Transverse colon (tissue), 4 donors: ENCODE results near the gene MBNL1. TPM values are rescaled to one million over a fixed set of nuclear protein-coding genes. Genes with fewer than 3 reads are reported as not detected.
A peak's percentile ranks its signal among the peaks of the same experiment; 100 is the strongest.

ENCODE experiments used
- DNase-seq: peaks from one replicate; pipeline ENCODE4 v3.0.0-alpha.2; 2019
- H3K27ac ChIP-seq, 4 donors: fragments of 200-600 bp; sonication (generic); 2 replicates each; pipeline ENCODE4 v1.5.1; 2016 to 2018; ENCODE audit warnings: inconsistent platforms in 4 of 4
- H3K27me3 ChIP-seq: fragments of 200-600 bp; sonication (generic); 2 replicates; pipeline ENCODE4 v1.5.1; 2017; ENCODE audit warnings: inconsistent platforms
- H3K36me3 ChIP-seq, 4 donors: fragments of 200-600 bp; sonication (generic); 2 replicates each; pipeline ENCODE4 v1.5.1; 2017 to 2019; ENCODE audit warnings: inconsistent platforms in 4 of 4
- H3K4me1 ChIP-seq, 4 donors: fragments of 200-600 bp; sonication (generic); 2 replicates each; pipeline ENCODE4 v1.5.1; 2017 to 2020; ENCODE audit warnings: inconsistent platforms in 4 of 4
- H3K4me3 ChIP-seq, 4 donors: fragments of 200-600 bp; sonication (generic); 1 replicate in 1 of 4; 2 replicates in 3 of 4; pipeline versions ENCODE4 v1.5.1 to v1.6.1; 2017 to 2019; ENCODE audit warnings: inconsistent platforms in 4 of 4
- H3K9me3 ChIP-seq, 2 donors: fragments of 200-600 bp; sonication (generic); 2 replicates each; pipeline ENCODE4 v1.5.1; 2017 to 2019; ENCODE audit warnings: inconsistent platforms in 2 of 2
- EP300 ChIP-seq: sonication (generic); formaldehyde crosslinking; IDR thresholded peaks from one replicate; pipeline ENCODE4 v1.6.1; 2017; ENCODE audit warnings: antibody characterized with exemption, low read depth
- POLR2A ChIP-seq: fragments of 450-650 bp; IDR thresholded peaks from one replicate; pipeline ENCODE4 v1.6.1; 2016; ENCODE audit warnings: antibody characterized with exemption, mild to moderate bottlenecking, moderate library complexity
- POLR2AphosphoS5 ChIP-seq, 3 donors: sonication (generic); formaldehyde crosslinking; IDR thresholded peaks; one replicate each; pipeline ENCODE4 v1.6.1; 2016; ENCODE audit warnings: antibody characterized with exemption in 3 of 3
- WGBS, 2 donors: methylation state at CpG; one replicate each; pipeline ENCODE4 v1.1.5; 2018; ENCODE audit warnings: low coverage in 1 of 2; 5-methylcytosine and 5-hydroxymethylcytosine counted together
- in situ Hi-C, 4 donors: fragments of 200-750 bp; cut with MboI; loops; one replicate each; pipeline versions ENCODE4 v1.15.0 to v1.15.1; 2017; ENCODE audit warnings: low sequenced_read_pairs in 3 of 4, low pct_ligation_motif_present in 1 of 4, low pct_unique_long_range_greater_than_20kb in 1 of 4
- intact Hi-C: fragments of 100-400 bp; cut with DNase I; formaldehyde crosslinking; loops from one replicate; pipeline ENCODE4 v1.15.1; 2023; ENCODE audit warnings: low total_unique reads
- total RNA-seq, 4 donors: library from RNA; depleted of rRNA; stranded (reverse); fragments of >200 nt; gene quantifications; one replicate each; pipeline ENCODE4 v1.1.0, GENCODE V29; 2016
- TF ChIP-seq, protein P1 (sequence below), 5 experiments: fragments of 200-600 bp in 3 of 5; fragments of 450-650 bp in 2 of 5; sonication (generic) in 3 of 5; IDR thresholded peaks; 1 replicate in 2 of 5; 2 replicates in 3 of 5; pipeline ENCODE4 v1.5.1; 2016 to 2017; ENCODE audit warnings: antibody characterized with exemption in 5 of 5, inconsistent platforms in 3 of 5, mild to moderate bottlenecking in 2 of 5, moderate library complexity in 1 of 5

MBNL1 gene
- total RNA-seq, 4 donors from 2014 or later, result 232 to 658 (median 509) TPM

DNA sequence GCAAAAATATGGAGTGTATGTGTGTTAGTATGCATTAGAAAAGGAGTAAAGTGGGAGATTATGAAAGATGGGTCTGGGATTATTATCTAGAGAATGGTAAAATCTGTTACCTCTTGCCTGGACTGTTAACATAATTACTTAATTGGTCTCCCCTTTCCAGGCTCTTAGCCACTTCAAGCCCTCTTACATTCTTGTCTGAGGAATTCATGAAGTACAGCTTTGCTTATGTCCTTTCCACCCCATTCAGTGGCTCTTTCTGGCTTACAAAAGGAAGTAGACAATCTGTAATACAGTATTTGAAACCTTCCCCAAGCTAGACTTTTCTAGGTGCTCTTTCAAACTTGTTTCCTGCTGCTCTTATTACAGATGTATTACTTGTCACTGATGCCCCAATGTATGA is 129.8 kb downstream of the MBNL1 start:
- intact Hi-C loops (no loop called here), in situ Hi-C loops (no loop called here)
- peaks cover 38 to 69% (median 46%) of the 10 kb centered on the region in 4 donors for H3K4me1 ChIP-seq

DNA sequence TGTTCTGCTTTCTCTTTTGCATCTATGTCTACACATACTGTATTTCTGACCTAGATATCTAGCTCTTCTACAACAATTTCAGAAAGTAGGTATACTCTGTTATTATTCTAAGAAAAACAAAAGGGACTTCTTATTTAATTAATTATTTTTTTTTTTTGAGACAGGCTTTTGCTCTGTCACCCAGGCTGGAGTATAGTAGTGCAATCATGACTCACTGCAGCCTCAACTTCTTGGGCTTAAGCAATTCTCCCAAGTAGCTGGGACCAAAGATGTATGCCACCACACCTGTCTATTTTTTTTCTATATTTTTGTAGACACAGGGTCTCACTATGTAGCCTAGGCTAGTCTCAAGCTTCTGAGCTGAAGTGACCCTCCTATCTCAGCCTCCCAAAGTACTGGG is 130.6 kb downstream of the MBNL1 start:
- peaks cover 37 to 77% (median 54%) of the 10 kb centered on the region in 4 donors for H3K4me1 ChIP-seq
- no peaks in the 10 kb centered on the region for H3K27me3 ChIP-seq
- peak overlapping the region; percentile 7 to 77 (median 64) for H3K27ac ChIP-seq
- no peak overlapping the region for H3K4me3 ChIP-seq
- no peaks in the 10 kb centered on the region for H3K36me3 ChIP-seq
- no peaks in the 10 kb centered on the region for H3K9me3 ChIP-seq
- intact Hi-C loops (no loop called here), in situ Hi-C loops (no loop called here)
- DNase-seq, result no peak
- TF ChIP-seq POLR2AphosphoS5 (IDR thresholded peaks at IDR 0.05) (no peak), EP300 (no peak), POLR2A (no peak)
- TF ChIP-seq, protein P1, sequence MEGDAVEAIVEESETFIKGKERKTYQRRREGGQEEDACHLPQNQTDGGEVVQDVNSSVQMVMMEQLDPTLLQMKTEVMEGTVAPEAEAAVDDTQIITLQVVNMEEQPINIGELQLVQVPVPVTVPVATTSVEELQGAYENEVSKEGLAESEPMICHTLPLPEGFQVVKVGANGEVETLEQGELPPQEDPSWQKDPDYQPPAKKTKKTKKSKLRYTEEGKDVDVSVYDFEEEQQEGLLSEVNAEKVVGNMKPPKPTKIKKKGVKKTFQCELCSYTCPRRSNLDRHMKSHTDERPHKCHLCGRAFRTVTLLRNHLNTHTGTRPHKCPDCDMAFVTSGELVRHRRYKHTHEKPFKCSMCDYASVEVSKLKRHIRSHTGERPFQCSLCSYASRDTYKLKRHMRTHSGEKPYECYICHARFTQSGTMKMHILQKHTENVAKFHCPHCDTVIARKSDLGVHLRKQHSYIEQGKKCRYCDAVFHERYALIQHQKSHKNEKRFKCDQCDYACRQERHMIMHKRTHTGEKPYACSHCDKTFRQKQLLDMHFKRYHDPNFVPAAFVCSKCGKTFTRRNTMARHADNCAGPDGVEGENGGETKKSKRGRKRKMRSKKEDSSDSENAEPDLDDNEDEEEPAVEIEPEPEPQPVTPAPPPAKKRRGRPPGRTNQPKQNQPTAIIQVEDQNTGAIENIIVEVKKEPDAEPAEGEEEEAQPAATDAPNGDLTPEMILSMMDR (IDR thresholded peaks at IDR 0.05), result no peak

More for the DNA sequence above, 129.8 kb downstream of the MBNL1 start:
- Histone ChIP-seq H3K9me3 (no peaks in the 10 kb centered on the region), H3K36me3 (no peaks in the 10 kb centered on the region), H3K27me3 (no peaks in the 10 kb centered on the region), H3K27ac (peak overlapping the region in 3 of 4 donors; percentile 42 to 74 (median 53)), H3K4me3 (no peak overlapping the region)
- no peak for DNase-seq
- TF ChIP-seq, protein P1 (IDR thresholded peaks at IDR 0.05), result no peak

DNA sequence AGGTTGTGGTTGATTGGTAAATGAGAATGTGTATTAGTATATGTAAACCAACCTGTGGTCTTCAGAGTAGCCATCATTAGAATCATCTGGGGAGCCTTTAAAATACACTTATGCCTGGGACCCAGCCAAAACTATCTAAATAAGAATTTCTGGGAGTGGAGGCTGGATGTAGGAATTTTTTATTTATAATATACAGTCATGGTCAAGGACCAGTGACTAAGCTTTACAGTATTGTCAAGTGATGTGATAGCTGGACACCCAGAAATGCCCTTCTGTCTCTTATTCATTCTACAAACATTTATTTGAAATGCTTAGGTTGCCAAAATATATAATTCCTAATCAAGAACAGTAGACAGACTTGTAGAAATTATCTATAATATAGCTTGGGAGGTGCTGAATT is 132.2 kb downstream of the MBNL1 start:
- intact Hi-C loops, result no loop called here
- TF ChIP-seq POLR2A (no peak), EP300 (no peak), POLR2AphosphoS5 (IDR thresholded peaks at IDR 0.05) (no peak)
- TF ChIP-seq, protein P1 (IDR thresholded peaks at IDR 0.05), result no peak
- Histone ChIP-seq H3K27me3 (no peaks in the 10 kb centered on the region), H3K4me3 (no peak overlapping the region), H3K27ac (peak overlapping the region; percentile 18 to 77 (median 54)), H3K36me3 (no peaks in the 10 kb centered on the region), H3K4me1 (peaks cover 42 to 84% (median 58%) of the 10 kb centered on the region in 4 donors), H3K9me3 (no peaks in the 10 kb centered on the region)
- in situ Hi-C loops, result no loop called here
- no peak for DNase-seq

DNA sequence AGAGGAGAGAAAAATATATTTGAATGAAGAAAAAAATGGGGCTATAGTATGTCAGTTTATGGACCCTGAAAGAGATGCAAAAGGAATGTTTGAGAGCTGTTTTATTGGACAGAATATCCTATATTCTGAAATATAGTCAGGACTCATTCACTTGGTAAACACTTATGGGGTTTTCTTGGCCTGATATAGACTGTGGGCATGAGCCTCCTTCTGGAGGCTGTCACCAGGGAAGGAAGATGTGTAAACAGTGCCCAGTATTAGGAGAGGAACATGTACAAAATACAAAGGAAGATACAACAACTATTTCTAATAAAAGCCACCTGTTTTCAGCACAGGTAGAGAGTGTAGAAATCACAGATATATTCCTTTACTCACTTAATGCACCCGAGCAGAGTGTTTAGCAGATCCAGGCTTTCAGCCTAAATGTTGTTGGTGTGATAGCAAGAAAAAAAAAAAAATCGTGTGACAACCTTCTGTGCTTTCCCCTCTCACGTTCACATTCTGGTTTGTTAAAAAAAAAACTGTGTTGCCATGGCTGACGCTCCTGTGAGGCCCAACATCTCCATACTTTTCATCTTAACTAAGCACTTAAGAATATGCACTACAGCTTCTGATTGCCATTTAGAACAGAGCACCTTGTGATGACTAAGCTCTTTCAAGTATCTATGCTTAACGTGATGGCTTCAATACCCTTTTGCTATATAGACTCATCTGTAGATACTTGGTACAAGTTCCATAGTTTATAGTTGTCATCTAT is 134.1 kb downstream of the MBNL1 start:
- peaks cover 46 to 88% (median 57%) of the 10 kb centered on the region in 4 donors for H3K4me1 ChIP-seq
- in situ Hi-C loops, result no loop called here

More for the DNA sequence above, 134.1 kb downstream of the MBNL1 start:
- H3K27ac ChIP-seq, result peak overlapping the region; percentile 38 to 77 (median 74)
- DNase-seq, result no peak
- TF ChIP-seq EP300, result no peak
- TF ChIP-seq, protein P1 (IDR thresholded peaks at IDR 0.05), result no peak
- TF ChIP-seq POLR2AphosphoS5 (IDR thresholded peaks at IDR 0.05), result no peak
- no peak for TF ChIP-seq POLR2A
- H3K36me3 ChIP-seq, result no peaks in the 10 kb centered on the region
- WGBS, 2 donors, result 51 to 54% methylated on average over 5 of the region's 5 CpGs
- H3K27me3 ChIP-seq, result no peaks in the 10 kb centered on the region
- no peak overlapping the region for H3K4me3 ChIP-seq
- intact Hi-C loops, result no loop called here
- H3K9me3 ChIP-seq, result no peaks in the 10 kb centered on the region
